Testis (tissue), 3 donors: ENCODE data around the gene ANKRD28. TPM values are rescaled to one million over a fixed set of nuclear protein-coding genes. Genes with fewer than 3 reads are reported as not detected.
A peak's percentile ranks its signal among the peaks of the same experiment; 100 is the strongest.

Experiments used
- DNase-seq: peaks from one replicate; pipeline ENCODE4 v3.0.0-alpha.2; 2019
- H3K27ac ChIP-seq, 2 donors: fragments of 200-600 bp; sonication (generic); one replicate each; pipeline ENCODE4 v1.5.1; 2019
- H3K27me3 ChIP-seq: fragments of 200-600 bp; sonication (generic); one replicate; pipeline ENCODE4 v1.5.1; 2019
- H3K36me3 ChIP-seq: fragments of 200-600 bp; sonication (generic); one replicate; pipeline ENCODE4 v1.5.1; 2017; ENCODE audit warnings: low read depth; ENCODE audit errors: missing control alignments
- H3K4me1 ChIP-seq: fragments of 200-600 bp; sonication (generic); one replicate; pipeline ENCODE4 v1.5.1; 2019
- H3K4me3 ChIP-seq, 2 donors: fragments of 200-600 bp; sonication (generic); one replicate each; pipeline ENCODE4 v1.5.1; 2017 to 2019
- H3K9me3 ChIP-seq: fragments of 200-600 bp; sonication (generic); one replicate; pipeline ENCODE4 v1.5.1; 2017
- POLR2A ChIP-seq: fragments of 450-650 bp; IDR thresholded peaks from one replicate; pipeline ENCODE4 v1.6.1; 2017; ENCODE audit warnings: antibody characterized with exemption, mild to moderate bottlenecking, moderate library complexity
- WGBS, 2 donors: methylation state at CpG; one replicate each; pipeline ENCODE4 v1.1.5; 2018; 5-methylcytosine and 5-hydroxymethylcytosine counted together
- intact Hi-C: fragments of 100-400 bp; cut with DNase I; formaldehyde crosslinking; loops from one replicate; pipeline ENCODE4 v1.15.1; 2023; ENCODE audit warnings: low total_unique reads
- polyA plus RNA-seq: library from polyadenylated mRNA; stranded (reverse); fragments of 350-450 nt; fragmentation: Illumina TruSeq; extraction: RNeasy Lipid Tissue Mini Kit (QIAGEN cat#74804); gene quantifications from one replicate; pipeline ENCODE4 v1.2.3, GENCODE V29; 2014; ENCODE audit warnings: low read depth, low replicate concordance; ENCODE audit not compliant: insufficient read depth
- total RNA-seq, 2 donors: library from RNA; depleted of rRNA; stranded (reverse); fragments of >200 nt; gene quantifications; one replicate each; pipeline ENCODE4 v1.2.3, GENCODE V29; 2016
- TF ChIP-seq, protein P1 (sequence below), 3 experiments: fragments of 450-650 bp in 2 of 3; fragments of 200-600 bp in 1 of 3; sonication (generic) in 1 of 3; IDR thresholded peaks; one replicate each; pipeline ENCODE4 v1.5.1; 2016 to 2019; ENCODE audit warnings: antibody characterized with exemption in 3 of 3, mild to moderate bottlenecking in 2 of 3, moderate library complexity in 1 of 3

The ANKRD28 gene
- total and polyA plus RNA-seq, 3 donors from 2014 or later = 82.8 to 96.3 (median 93.8) TPM

DNA sequence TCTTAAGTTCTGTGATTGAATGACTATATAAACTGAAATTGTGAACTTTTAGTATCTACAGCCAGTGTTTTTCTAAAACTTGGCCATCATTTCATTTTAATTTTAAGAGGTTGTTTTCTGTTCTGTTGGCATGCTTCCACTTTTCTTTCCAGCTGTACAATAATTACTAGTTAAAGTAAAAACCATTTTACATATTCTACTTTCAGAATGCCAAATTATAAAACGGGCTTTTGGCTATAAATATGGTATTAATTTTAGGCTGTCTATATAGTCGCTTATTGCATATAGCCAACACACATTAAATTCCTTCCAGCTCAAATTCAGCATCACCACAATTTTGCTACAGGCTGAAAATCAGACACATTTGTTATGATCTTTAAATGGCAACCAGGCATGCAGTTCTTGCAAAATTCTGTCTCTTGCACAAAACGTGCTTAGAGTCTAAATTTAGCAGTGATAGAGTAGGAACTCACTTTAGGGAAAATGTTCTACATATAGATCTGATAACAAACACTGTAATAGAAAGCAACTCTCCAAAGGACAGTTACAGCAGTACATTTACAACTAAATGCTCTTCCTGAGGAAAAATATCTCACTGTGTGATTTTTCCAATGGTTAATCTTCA, 115.1 kb downstream of the ANKRD28 start:
- H3K27me3 ChIP-seq = no peaks in the 10 kb centered on the region
- H3K4me3 ChIP-seq = no peak overlapping the region
- H3K36me3 ChIP-seq = no peaks in the 10 kb centered on the region
- no peak for DNase-seq
- intact Hi-C loops = no loop called here
- TF ChIP-seq, protein P1, sequence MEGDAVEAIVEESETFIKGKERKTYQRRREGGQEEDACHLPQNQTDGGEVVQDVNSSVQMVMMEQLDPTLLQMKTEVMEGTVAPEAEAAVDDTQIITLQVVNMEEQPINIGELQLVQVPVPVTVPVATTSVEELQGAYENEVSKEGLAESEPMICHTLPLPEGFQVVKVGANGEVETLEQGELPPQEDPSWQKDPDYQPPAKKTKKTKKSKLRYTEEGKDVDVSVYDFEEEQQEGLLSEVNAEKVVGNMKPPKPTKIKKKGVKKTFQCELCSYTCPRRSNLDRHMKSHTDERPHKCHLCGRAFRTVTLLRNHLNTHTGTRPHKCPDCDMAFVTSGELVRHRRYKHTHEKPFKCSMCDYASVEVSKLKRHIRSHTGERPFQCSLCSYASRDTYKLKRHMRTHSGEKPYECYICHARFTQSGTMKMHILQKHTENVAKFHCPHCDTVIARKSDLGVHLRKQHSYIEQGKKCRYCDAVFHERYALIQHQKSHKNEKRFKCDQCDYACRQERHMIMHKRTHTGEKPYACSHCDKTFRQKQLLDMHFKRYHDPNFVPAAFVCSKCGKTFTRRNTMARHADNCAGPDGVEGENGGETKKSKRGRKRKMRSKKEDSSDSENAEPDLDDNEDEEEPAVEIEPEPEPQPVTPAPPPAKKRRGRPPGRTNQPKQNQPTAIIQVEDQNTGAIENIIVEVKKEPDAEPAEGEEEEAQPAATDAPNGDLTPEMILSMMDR (IDR thresholded peaks at IDR 0.05) = no peak
- no peak for TF ChIP-seq POLR2A
- WGBS, 2 donors = 37 to 43% methylated on average over 3 of the region's 3 CpGs
- H3K9me3 ChIP-seq = no peaks in the 10 kb centered on the region
- H3K27ac ChIP-seq = peak overlapping the region in 1 of 2 donors; percentile 0
- peaks cover 11% of the 10 kb centered on the region for H3K4me1 ChIP-seq

DNA sequence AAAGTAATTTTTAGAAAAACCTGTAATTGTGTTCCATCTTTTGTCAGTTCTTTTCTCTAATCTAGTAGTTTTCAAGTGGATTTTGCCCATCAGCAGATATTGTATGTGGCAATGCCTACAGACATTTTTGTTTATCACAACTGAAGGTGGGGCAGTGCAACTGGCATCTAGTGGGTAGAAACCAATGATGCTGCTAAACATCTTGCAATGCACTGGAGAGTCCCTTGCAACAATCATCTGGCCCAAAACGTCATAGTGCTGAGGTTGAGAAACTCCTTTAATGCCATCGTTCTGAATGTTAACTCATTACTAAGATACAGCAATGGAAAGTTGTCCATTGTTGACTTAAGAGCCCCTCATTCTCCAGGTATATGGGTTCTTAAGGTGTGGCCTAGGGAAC, 116.1 kb downstream of the ANKRD28 start:
- 53 to 67% methylated on average over 2 of the region's 2 CpGs for WGBS, 2 donors
- no peak overlapping the region for H3K4me3 ChIP-seq
- no peak for DNase-seq
- no peak overlapping the region for H3K27ac ChIP-seq
- TF ChIP-seq, protein P1 (IDR thresholded peaks at IDR 0.05) = no peak
- no peak for TF ChIP-seq POLR2A
- H3K4me1 ChIP-seq = peaks cover 11% of the 10 kb centered on the region
- no peaks in the 10 kb centered on the region for H3K36me3 ChIP-seq
- intact Hi-C loops = no loop called here
- H3K9me3 ChIP-seq = no peaks in the 10 kb centered on the region
- no peaks in the 10 kb centered on the region for H3K27me3 ChIP-seq

DNA sequence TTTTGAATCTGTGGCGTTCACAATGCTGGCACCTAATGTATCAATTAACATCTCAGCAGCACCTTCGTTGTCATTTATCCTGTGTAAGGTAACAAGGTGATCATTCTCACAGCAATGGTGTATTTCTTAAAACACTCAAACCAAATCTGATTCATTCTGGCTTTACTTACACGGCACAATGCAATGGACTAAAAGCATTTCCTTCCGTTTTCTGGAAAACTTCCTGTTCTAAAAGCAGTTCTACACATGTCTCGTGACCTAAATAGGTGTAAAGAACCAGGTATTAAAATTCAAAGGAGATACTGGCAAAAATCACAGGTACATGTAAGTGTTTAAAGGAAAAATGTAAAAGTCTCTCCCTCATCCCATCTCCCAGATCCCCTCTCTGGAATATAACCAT, 118.5 kb downstream of the ANKRD28 start:
- no peaks in the 10 kb centered on the region for H3K36me3 ChIP-seq
- TF ChIP-seq, protein P1 (IDR thresholded peaks at IDR 0.05) = no peak
- no peak for TF ChIP-seq POLR2A

DNA sequence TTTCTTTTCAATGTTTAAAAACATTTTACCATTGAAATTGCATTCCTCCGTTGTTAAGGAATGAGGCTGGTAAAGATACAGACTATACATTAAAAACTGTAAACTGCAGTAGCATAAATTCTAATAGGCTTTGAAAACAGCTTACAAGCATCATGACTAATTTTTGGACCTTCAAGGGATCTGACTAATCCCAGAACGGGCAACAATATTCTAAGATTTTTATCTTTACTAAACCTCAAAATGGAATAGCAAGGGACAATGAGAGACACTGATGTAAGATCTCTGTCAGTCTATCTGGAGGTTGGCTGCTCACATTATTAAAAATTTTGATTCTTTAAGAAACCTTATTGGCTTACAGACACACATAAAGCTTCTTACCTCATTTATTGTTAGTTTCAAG, 121.5 kb downstream of the ANKRD28 start:
- no peak for DNase-seq
- Histone ChIP-seq H3K9me3 (no peaks in the 10 kb centered on the region), H3K36me3 (no peaks in the 10 kb centered on the region), H3K4me3 (no peak overlapping the region), H3K27me3 (no peaks in the 10 kb centered on the region), H3K27ac (no peak overlapping the region), H3K4me1 (no peaks in the 10 kb centered on the region)
- intact Hi-C loops = no loop called here
- TF ChIP-seq, protein P1 (IDR thresholded peaks at IDR 0.05) = no peak
- TF ChIP-seq POLR2A = no peak
- WGBS, 2 donors = 88 to 92% methylated on average over 2 of the region's 2 CpGs

More for the DNA sequence above, 118.5 kb downstream of the ANKRD28 start:
- H3K9me3 ChIP-seq = no peaks in the 10 kb centered on the region
- no peak overlapping the region for H3K4me3 ChIP-seq
- no peak overlapping the region for H3K27ac ChIP-seq
- intact Hi-C loops = no loop called here
- peaks cover 11% of the 10 kb centered on the region for H3K4me1 ChIP-seq
- no peak for DNase-seq
- WGBS, 2 donors = 89 to 90% methylated on average over 5 of the region's 5 CpGs
- no peaks in the 10 kb centered on the region for H3K27me3 ChIP-seq

DNA sequence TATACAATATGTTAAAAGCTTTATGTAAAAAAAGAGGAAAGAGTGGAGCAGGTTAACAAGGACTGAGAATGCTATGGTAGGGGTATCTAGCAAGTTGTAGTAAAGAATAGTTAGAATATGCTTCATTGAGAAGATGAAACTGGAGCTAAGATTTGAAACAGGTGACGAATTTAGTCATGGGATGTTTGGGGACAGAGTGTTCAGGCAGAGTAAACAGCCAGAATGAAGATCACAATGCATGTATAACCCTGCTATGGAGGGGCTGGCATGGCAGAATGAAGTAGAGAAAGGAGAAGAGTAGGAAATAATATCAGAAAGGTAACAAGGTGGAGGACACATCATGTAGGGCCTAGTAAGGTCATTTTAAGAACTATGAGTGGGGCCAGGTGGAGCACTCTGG, 124.2 kb downstream of the ANKRD28 start:
- DNase-seq = no peak

More for the DNA sequence above, 124.2 kb downstream of the ANKRD28 start:
- WGBS, 2 donors = 60 to 70% methylated on average over 1 of the region's 1 CpG
- Histone ChIP-seq H3K36me3 (no peaks in the 10 kb centered on the region), H3K27me3 (no peaks in the 10 kb centered on the region), H3K27ac (no peak overlapping the region), H3K9me3 (no peaks in the 10 kb centered on the region), H3K4me3 (no peak overlapping the region), H3K4me1 (no peaks in the 10 kb centered on the region)
- intact Hi-C loops = no loop called here
- no peak for TF ChIP-seq POLR2A
- TF ChIP-seq, protein P1 (IDR thresholded peaks at IDR 0.05) = no peak
